ENCODE data around the gene ATL1. TPM values are rescaled to one million over a fixed set of nuclear protein-coding genes. Genes with fewer than 3 reads are reported as not detected.

ATL1 gene
- total and polyA plus RNA-seq, 2 of the 8 experiments (the other 6 are each of a cell fraction or from before 2014, with no cell fraction given): 4.0 to 5.9 TPM

GRCh38 chr14:50656776-50657175 is 96.8 kb downstream of the ATL1 start:
- H3K23me2 ChIP-seq (ENCODE audit: low read depth, low read length): no peaks in the 10 kb centered on the region
- FAIRE-seq (no peak), DNase-seq (ENCODE audit: low read depth in 1 of 2, low spot score in 2 of 2) (no peak)
- H3K36me3 ChIP-seq (ENCODE audit: control insufficient read depth in 2 of 4, insufficient read depth in 4 of 4, low read length in 3 of 4): peaks cover under 1 to 12% (median 8%) of the 10 kb centered on the region in 4 experiments; a peak in 4 of 8 replicates
- H3K9ac ChIP-seq (replicated peaks in 1 of 4; ENCODE audit: extremely low read depth in 1 of 4, low read depth in 3 of 4, low read length in 3 of 4): no peak overlapping the region
- H3K18ac ChIP-seq (ENCODE audit: extremely low read depth, low read length): no peak overlapping the region
- H4K91ac ChIP-seq (replicated peaks; ENCODE audit: insufficient read length, low read length): no peak overlapping the region
- H3K27me3 ChIP-seq (replicated peaks in 1 of 4; ENCODE audit: control insufficient read depth in 3 of 4, extremely low read depth in 1 of 4, insufficient read depth in 3 of 4, low read length in 3 of 4): no peaks in the 10 kb centered on the region
- no peak overlapping the region for H2BK15ac ChIP-seq (ENCODE audit: low read length)
- H3K23ac ChIP-seq (ENCODE audit: insufficient read length): no peak overlapping the region
- H2BK5ac ChIP-seq (ENCODE audit: low read depth, low read length): no peak overlapping the region
- 95% methylated on average over 6 of the region's 6 CpGs; no CpG with 5 or more reads in 1 of the 2 experiments for WGBS, 2 experiments (ENCODE audit: extremely low coverage in 1 of 2, insufficient coverage in 1 of 2, insufficient read length in 1 of 2, insufficient replicate concordance in 2 of 2, low coverage in 1 of 2, low lambda C conversion rate in 2 of 2, missing lambda C conversion rate in 1 of 2)
- H4K5ac ChIP-seq (ENCODE audit: insufficient read length, low read depth, low read length): no peak overlapping the region
- no peak overlapping the region for H3K14ac ChIP-seq (ENCODE audit: insufficient read length)
- H2BK120ac ChIP-seq (replicated peaks; ENCODE audit: low read depth, low read length): no peak overlapping the region
- H3K4ac ChIP-seq (replicated peaks; ENCODE audit: insufficient read length, low read depth, low read length): no peak overlapping the region
- H3K4me2 ChIP-seq (ENCODE audit: insufficient read depth in 1 of 2, low read depth in 2 of 2, low read length in 2 of 2): no peak overlapping the region
- H4K20me1 ChIP-seq (replicated peaks in 1 of 2; ENCODE audit: control insufficient read depth in 1 of 2, insufficient read depth in 2 of 2, low read length in 2 of 2): peaks cover 0 to 4% of the 10 kb centered on the region in 2 experiments
- H4K8ac ChIP-seq (ENCODE audit: extremely low read depth, insufficient read depth, low read length): no peak overlapping the region
- H3K4me3 ChIP-seq (ENCODE audit: extremely low read depth in 1 of 4, insufficient read depth in 2 of 4, low read depth in 3 of 4, low read length in 4 of 4): no peak overlapping the region
- H3K79me2 ChIP-seq (ENCODE audit: control insufficient read depth in 1 of 2, insufficient read depth in 2 of 2, low read length in 2 of 2): peaks cover 8 to 98% of the 10 kb centered on the region in 2 experiments
- no peak overlapping the region for H3K27ac ChIP-seq (ENCODE audit: low read depth, low read length)
- H2BK20ac ChIP-seq (ENCODE audit: low read length): no peak overlapping the region
- POLR2A ChIA-PET (ENCODE audit: partially characterized antibody): interaction anchor here (0.6 to 6.8 kb wide), 5 partner anchors 9 to 123 kb away, joined by 3 to 70 read pairs (median 5); partner anchors contain the start of genes ATL1 and SAV1
- H2AK5ac ChIP-seq (ENCODE audit: low read depth, low read length): no peak overlapping the region
- no peak overlapping the region; the same call in 1 of the 2 replicates for H2BK12ac ChIP-seq (ENCODE audit: low read depth, low read length)
- H3K79me1 ChIP-seq (ENCODE audit: low read depth, low read length): no peaks in the 10 kb centered on the region; the same call in 1 of the 2 replicates
- H3K56ac ChIP-seq (replicated peaks; ENCODE audit: insufficient read length, low read depth, low read length): no peak overlapping the region
- no peaks in the 10 kb centered on the region for H3K9me3 ChIP-seq (ENCODE audit: insufficient read depth in 2 of 2, low read depth in 1 of 2, low read length in 1 of 2)
- H2AFZ ChIP-seq (ENCODE audit: low read length): no peak overlapping the region
- CTCF ChIA-PET (ENCODE audit: partially characterized antibody): interaction anchor here (0.6 to 0.7 kb wide), 3 partner anchors 17 to 547 kb away, joined by 3 to 6 read pairs (median 5); no protein-coding TSS in a partner anchor
- peaks cover 0 to 5% (median 1%) of the 10 kb centered on the region in 4 experiments; a peak in 3 of 7 replicates for H3K4me1 ChIP-seq (replicated peaks in 1 of 4; ENCODE audit: control insufficient read depth in 3 of 4, insufficient read depth in 4 of 4, low read length in 3 of 4)
- TF ChIP-seq CTBP2 (IDR thresholded peaks at IDR 0.05; ENCODE audit: borderline replicate concordance, insufficient read depth, insufficient read length, low read length): no peak
- TF ChIP-seq BACH1 (IDR thresholded peaks at IDR 0.05; ENCODE audit: low read length): no peak
- no peak for TF ChIP-seq TAF1 (IDR thresholded peaks at IDR 0.05; ENCODE audit: low read depth, low read length)
- TF ChIP-seq MAX (IDR thresholded peaks at IDR 0.05): no peak
- TF ChIP-seq CBX8 (IDR thresholded peaks at IDR 0.05; ENCODE audit: borderline replicate concordance, low read depth, low read length): no peak
- no peak for TF ChIP-seq EGR1 (IDR thresholded peaks at IDR 0.05; ENCODE audit: borderline replicate concordance, low read depth, low read length)
- TF ChIP-seq SAP30 (IDR thresholded peaks at IDR 0.05; ENCODE audit: insufficient read depth, insufficient replicate concordance, low read length): no peak
- no peak for TF ChIP-seq RXRA (IDR thresholded peaks at IDR 0.05; ENCODE audit: insufficient read depth, low read depth, low read length)
- TF ChIP-seq GABPA (IDR thresholded peaks at IDR 0.05; ENCODE audit: borderline replicate concordance, insufficient read depth, low read length): no peak
- no peak for TF ChIP-seq CHD2 (IDR thresholded peaks at IDR 0.05; ENCODE audit: low read length)
- no peak for TF ChIP-seq RNF2 (IDR thresholded peaks at IDR 0.05; ENCODE audit: borderline replicate concordance, low read depth, low read length, missing control alignments, poor library complexity, severe bottlenecking)
- no peak for TF ChIP-seq CREB1 (IDR thresholded peaks at IDR 0.05)
- TF ChIP-seq NRF1 (IDR thresholded peaks at IDR 0.05; ENCODE audit: low read depth, low read length): no peak

All from H1 (cell line).